WERI-Rb-1 (cell line): Measurements from ENCODE around the gene NDUFS4.

Experiments used
- DNase-seq: peaks from one replicate; pipeline ENCODE4 v3.0.0-alpha.2; 2020
- H3K27ac ChIP-seq: fragments of 250-450 bp; sonication (Bioruptor Pico); 2 replicates; pipeline ENCODE4 v1.5.1; 2020; ENCODE audit warnings: mild to moderate bottlenecking, moderate library complexity
- H3K27me3 ChIP-seq: fragments of 250-450 bp; sonication (Bioruptor Pico); 2 replicates; pipeline ENCODE4 v1.5.1; 2021; ENCODE audit warnings: mild to moderate bottlenecking, low read depth, moderate library complexity; ENCODE audit not compliant: insufficient read depth, severe bottlenecking
- H3K36me3 ChIP-seq: fragments of 250-450 bp; sonication (Bioruptor Pico); 2 replicates; pipeline ENCODE4 v1.5.1; 2020; ENCODE audit warnings: mild to moderate bottlenecking, moderate library complexity
- H3K4me3 ChIP-seq: 2 replicates; pipeline ENCODE4 v1.5.1; 2011; ENCODE audit warnings: low read depth, mild to moderate bottlenecking, control low read depth, low read length
- H3K9me3 ChIP-seq: fragments of 250-450 bp; sonication (Bioruptor Pico); 2 replicates; pipeline ENCODE4 v1.5.1; 2021; ENCODE audit warnings: mild to moderate bottlenecking, moderate library complexity; ENCODE audit not compliant: severe bottlenecking
- TF ChIP-seq, protein P1 (sequence below): IDR thresholded peaks from 2 replicates; pipeline ENCODE4 v1.5.1; 2011; ENCODE audit warnings: low read depth, mild to moderate bottlenecking, control low read depth, inconsistent platforms, low read length

NDUFS4 gene

DNA sequence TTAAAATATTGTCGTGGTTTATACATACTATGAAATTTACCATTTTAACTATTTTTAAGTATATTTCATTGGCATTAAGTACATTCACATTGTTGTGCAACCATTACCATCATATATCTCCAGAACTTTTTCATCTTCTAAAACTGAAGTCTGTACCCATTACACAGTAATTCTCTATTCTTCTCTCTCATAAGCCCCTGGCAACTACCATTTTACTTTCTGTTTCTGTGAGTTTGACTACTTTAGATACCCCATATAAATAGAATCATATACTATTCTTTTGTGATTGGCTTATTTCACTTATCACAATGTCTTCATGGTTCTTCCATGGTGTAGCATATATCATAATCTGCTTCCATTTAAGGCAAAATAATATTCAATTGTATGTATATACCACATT, 30.3 kb downstream of the NDUFS4 start:
- H3K4me3 ChIP-seq: no peak overlapping the region
- no peak overlapping the region for H3K27ac ChIP-seq
- TF ChIP-seq, protein P1, sequence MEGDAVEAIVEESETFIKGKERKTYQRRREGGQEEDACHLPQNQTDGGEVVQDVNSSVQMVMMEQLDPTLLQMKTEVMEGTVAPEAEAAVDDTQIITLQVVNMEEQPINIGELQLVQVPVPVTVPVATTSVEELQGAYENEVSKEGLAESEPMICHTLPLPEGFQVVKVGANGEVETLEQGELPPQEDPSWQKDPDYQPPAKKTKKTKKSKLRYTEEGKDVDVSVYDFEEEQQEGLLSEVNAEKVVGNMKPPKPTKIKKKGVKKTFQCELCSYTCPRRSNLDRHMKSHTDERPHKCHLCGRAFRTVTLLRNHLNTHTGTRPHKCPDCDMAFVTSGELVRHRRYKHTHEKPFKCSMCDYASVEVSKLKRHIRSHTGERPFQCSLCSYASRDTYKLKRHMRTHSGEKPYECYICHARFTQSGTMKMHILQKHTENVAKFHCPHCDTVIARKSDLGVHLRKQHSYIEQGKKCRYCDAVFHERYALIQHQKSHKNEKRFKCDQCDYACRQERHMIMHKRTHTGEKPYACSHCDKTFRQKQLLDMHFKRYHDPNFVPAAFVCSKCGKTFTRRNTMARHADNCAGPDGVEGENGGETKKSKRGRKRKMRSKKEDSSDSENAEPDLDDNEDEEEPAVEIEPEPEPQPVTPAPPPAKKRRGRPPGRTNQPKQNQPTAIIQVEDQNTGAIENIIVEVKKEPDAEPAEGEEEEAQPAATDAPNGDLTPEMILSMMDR: no peak
- no peaks in the 10 kb centered on the region for H3K27me3 ChIP-seq
- H3K36me3 ChIP-seq: no peaks in the 10 kb centered on the region
- no peaks in the 10 kb centered on the region for H3K9me3 ChIP-seq
- no peak for DNase-seq

DNA sequence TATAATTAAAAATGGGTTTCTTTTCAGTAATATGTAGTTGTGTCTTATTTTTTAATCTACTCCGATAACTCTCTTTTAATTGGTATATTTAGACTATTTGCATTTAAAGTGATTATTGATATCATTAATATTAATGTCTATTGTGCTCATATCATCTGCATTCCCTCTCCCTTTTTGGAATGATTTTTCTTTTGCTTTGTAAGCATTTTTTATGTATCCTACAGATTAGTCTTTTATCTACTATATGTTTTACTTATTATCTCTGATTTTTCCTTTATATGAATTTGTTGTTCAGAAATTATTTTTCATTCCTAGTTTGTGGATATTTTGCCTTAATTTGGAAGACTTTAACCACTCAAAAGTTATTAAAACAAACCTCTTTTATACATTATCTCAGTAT, 34.0 kb downstream of the NDUFS4 start:
- H3K27me3 ChIP-seq: no peaks in the 10 kb centered on the region
- H3K36me3 ChIP-seq: no peaks in the 10 kb centered on the region
- TF ChIP-seq, protein P1: no peak
- DNase-seq: no peak
- H3K9me3 ChIP-seq: no peaks in the 10 kb centered on the region
- H3K27ac ChIP-seq: no peak overlapping the region
- no peak overlapping the region for H3K4me3 ChIP-seq

DNA sequence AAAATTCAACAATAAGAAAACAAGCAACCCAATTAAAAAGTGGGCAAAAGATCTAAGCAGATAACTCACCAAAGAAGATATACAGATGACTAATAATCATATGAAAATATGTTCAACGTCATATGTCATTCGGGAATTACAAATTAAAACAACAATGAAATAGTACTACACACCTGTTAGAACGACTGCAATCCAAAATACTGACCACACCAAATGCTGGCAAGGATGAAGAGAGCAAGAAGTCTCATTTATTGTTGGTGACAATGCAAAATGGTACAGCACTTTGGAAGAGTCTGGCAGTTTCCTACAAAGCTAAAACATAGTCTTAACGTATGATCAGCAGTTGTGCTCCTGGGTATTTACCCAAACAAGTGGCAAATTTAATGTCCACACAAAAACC, 37.5 kb downstream of the NDUFS4 start:
- Histone ChIP-seq H3K36me3 (no peaks in the 10 kb centered on the region), H3K27ac (no peak overlapping the region), H3K27me3 (no peaks in the 10 kb centered on the region), H3K9me3 (no peaks in the 10 kb centered on the region), H3K4me3 (no peak overlapping the region)
- no peak for DNase-seq
- TF ChIP-seq, protein P1: no peak

DNA sequence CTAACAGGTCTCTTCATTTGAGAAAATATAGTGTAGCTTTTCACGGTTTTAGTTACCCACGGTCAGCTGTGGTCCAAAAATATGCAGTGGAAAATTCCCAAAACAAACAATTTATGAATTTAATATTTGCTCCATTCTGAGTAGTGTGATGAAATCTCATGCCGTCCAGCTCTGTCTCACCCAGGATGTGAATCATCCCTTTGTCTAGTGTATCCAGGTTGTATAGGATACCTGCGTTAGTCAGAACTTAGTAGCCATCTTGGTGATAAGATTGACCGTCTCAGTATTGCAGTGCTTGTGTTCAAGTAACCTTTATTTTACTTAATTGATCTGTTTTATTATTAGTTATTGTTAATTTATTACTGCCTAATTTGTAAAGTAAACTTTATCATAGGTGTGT, 41.1 kb downstream of the NDUFS4 start:
- H3K27ac ChIP-seq: no peak overlapping the region
- peaks cover 7% of the 10 kb centered on the region; the same call in 1 of the 2 replicates for H3K36me3 ChIP-seq
- TF ChIP-seq, protein P1: no peak
- H3K27me3 ChIP-seq: no peaks in the 10 kb centered on the region
- DNase-seq: no peak
- H3K4me3 ChIP-seq: no peak overlapping the region
- H3K9me3 ChIP-seq: no peaks in the 10 kb centered on the region

DNA sequence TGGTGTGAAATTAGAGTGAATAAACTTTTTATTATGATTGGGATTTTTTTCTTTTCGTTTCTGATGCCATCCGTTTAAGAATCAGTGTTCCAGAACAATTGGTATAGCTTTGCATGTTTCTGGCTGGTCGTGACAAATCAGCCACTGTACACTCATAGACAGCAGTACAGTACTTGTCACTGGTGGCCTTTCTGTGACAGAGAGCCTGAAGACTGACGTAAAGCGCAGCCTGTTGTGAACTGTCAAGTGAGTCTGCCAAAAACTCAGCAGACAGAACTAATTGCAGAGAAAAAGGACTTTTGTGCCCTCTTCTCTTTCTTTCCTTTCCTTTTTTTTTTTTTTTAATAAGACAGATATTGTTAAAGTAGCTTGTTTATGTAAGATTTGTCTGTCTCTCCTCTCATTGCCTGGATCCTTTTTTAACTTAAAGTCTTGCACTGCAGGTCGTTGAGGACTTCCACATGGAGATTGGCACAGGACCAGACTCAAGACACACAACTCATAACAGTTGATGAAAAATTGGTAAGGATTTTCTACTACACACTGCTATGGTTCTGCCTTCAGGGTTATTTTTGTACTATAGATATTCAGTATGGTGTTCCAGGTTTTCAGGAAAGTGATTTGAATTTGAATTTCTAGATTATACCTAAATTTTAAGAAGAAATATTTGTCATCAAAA, 42.7 kb downstream of the NDUFS4 start:
- H3K27me3 ChIP-seq: no peaks in the 10 kb centered on the region
- H3K36me3 ChIP-seq: peaks cover 13% of the 10 kb centered on the region; the same call in 1 of the 2 replicates
- no peak for DNase-seq
- TF ChIP-seq, protein P1: no peak
- H3K27ac ChIP-seq: no peak overlapping the region
- H3K4me3 ChIP-seq: no peak overlapping the region
- H3K9me3 ChIP-seq: no peaks in the 10 kb centered on the region

DNA sequence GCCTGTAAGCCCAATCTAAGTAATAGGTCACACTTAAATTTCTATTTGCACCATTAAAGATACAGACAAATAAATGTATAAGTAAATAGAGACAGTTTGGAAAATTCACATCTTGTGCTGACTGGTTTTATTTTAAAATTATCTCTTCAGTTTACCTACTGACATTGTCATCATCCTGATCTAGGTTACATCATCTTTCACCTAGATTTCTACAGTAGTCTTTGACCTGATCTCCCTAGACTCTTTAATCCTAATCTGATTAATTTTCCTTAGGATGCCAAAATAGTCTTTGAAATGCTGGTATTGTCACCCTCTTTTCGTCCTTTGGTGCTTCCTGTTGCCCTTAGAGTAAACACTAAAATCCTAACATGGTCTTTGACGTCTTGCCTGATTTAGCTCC, 43.9 kb downstream of the NDUFS4 start:
- TF ChIP-seq, protein P1: no peak
- no peak overlapping the region for H3K27ac ChIP-seq
- no peaks in the 10 kb centered on the region for H3K9me3 ChIP-seq
- no peak overlapping the region for H3K4me3 ChIP-seq
- DNase-seq: no peak
- H3K27me3 ChIP-seq: no peaks in the 10 kb centered on the region
- H3K36me3 ChIP-seq: peaks cover 13% of the 10 kb centered on the region; the same call in 1 of the 2 replicates
